Hair follicular keratinocyte (primary cell): ENCODE measurements around the gene SLAMF1. TPM values are rescaled to one million over a fixed set of nuclear protein-coding genes. Genes with fewer than 3 reads are reported as not detected.

ENCODE experiments used
- total RNA-seq: library from RNA; depleted of rRNA; stranded (reverse); fragments of >200 nt; gene quantifications from 2 replicates; pipeline ENCODE4 v1.2.3, GENCODE V29; 2015

SLAMF1 gene, protein sequence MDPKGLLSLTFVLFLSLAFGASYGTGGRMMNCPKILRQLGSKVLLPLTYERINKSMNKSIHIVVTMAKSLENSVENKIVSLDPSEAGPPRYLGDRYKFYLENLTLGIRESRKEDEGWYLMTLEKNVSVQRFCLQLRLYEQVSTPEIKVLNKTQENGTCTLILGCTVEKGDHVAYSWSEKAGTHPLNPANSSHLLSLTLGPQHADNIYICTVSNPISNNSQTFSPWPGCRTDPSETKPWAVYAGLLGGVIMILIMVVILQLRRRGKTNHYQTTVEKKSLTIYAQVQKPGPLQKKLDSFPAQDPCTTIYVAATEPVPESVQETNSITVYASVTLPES
- not detected in 2 replicates for total RNA-seq

DNA sequence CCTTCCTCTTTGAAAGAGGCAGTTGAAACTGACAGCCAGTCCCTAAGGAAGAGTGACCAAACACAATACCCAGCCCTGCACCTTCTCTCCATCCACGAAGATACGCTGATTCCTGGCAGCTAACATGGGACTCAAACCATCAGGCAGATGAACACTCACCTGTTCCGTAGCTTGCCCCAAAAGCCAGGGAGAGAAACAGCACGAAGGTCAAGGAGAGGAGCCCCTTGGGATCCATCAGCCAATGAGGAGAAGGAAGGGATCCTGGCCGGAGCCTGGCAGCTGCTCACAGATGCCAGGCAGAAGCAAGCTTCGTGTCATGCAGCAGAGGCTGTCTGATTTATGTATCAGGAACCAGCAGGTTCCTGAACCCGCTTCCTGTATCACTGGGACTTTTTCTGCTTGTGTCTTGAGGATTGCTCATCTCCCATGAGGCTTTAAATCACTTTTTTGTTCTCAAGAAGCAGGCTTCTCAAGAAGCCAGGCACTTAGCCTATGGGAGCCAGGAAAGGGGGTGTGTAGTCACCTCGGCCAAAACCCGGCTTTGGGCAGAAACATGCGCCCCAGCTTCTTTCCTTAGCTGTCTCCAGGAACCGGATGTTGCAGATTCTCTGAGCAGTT is at the start of gene SLAMF1:
SLAMF1 (minus strand) TSS at position 334 of the 618 bp plus-strand sequence; CDS start at position 235, 99 bp downstream.

GRCh38 chr1:160579216-160579701 is 67.6 kb downstream of the SLAMF1 start, which contains the start of gene CD84:
TSS of gene CD84 (minus strand) at chr1:160579496. CDS start at chr1:160579437, 59 bp downstream.

Other genes starting within 250 kb of the SLAMF1 start
- 3.1 and 7.6 TPM in 2 replicates for gene VANGL2, start 246.5 kb downstream of the SLAMF1 start, total RNA-seq
- not detected in 2 replicates for gene SLAMF6, start 123.8 kb downstream of the SLAMF1 start, total RNA-seq
- not detected in 2 replicates for gene CD84, start 67.5 kb downstream of the SLAMF1 start, total RNA-seq
- gene CD48, start 64.8 kb upstream of the SLAMF1 start, total RNA-seq: not detected in 2 replicates
- gene SLAMF7, start 92.2 kb upstream of the SLAMF1 start, total RNA-seq: 0.19 and 1.0 TPM in 2 replicates
- not detected in 2 replicates for gene LY9, start 149.1 kb upstream of the SLAMF1 start, total RNA-seq
- gene CD244, start 215.8 kb upstream of the SLAMF1 start, total RNA-seq: not detected in 2 replicates
- not detected in 2 replicates for gene ITLN1, start 238.1 kb upstream of the SLAMF1 start, total RNA-seq